Measurements from ENCODE around the gene SMTN. TPM values are rescaled to one million over a fixed set of nuclear protein-coding genes. Genes with fewer than 3 reads are reported as not detected.

SMTN gene
- total and polyA plus RNA-seq, 3 donors from 2014 or later, result 31.6 to 52.5 (median 50.1) TPM

DNA sequence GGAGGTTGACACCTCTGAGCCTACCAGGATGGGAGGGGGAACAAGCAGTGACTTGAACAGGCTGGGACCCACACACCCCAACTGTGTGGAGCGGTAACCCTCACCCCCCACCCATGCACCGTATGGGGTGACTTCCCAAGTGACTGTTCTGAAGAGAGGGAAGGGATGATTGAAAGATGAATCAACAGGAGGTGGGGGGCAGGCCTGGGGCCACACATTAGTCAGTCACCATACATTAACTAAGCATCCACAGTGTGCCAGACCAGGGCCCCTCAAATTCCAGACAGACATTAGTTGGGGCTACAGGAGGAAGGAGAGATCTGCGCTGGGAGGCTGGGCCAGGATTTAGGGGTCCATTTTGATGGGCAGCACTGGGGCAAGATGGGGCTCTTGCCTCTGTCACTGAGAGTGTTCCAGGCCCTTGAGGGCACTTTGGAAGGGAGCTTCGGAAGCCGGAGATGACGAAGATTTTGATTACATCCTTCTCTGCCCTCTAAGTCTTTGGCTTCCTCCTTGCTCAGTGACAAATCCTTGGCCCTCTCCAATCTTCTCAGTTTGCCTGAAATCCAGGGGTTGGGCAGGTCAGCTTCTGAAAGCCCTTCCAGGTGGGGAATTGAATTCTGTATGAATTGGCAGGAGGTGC, 966 bp downstream of the SMTN start:
- no peak for TF ChIP-seq POLR2A (IDR thresholded peaks at IDR 0.05)
- H3K36me3 ChIP-seq (ENCODE audit: low read depth, missing control alignments), result no peaks in the 10 kb centered on the region
- H3K27ac ChIP-seq, result peak overlapping the region; percentile 67 to 90
- H3K9me3 ChIP-seq, result no peaks in the 10 kb centered on the region
- no peak for DNase-seq
- 56 to 60% methylated on average over 5 to 6 of the region's 6 CpGs for WGBS, 2 donors
- peak overlapping the region; percentile 71 to 79 for H3K4me3 ChIP-seq
- peaks cover 36% of the 10 kb centered on the region for H3K4me1 ChIP-seq
- intact Hi-C loops (cut with DNase I; ENCODE audit: low total_unique reads), result no loop called here
- no peaks in the 10 kb centered on the region for H3K27me3 ChIP-seq

DNA sequence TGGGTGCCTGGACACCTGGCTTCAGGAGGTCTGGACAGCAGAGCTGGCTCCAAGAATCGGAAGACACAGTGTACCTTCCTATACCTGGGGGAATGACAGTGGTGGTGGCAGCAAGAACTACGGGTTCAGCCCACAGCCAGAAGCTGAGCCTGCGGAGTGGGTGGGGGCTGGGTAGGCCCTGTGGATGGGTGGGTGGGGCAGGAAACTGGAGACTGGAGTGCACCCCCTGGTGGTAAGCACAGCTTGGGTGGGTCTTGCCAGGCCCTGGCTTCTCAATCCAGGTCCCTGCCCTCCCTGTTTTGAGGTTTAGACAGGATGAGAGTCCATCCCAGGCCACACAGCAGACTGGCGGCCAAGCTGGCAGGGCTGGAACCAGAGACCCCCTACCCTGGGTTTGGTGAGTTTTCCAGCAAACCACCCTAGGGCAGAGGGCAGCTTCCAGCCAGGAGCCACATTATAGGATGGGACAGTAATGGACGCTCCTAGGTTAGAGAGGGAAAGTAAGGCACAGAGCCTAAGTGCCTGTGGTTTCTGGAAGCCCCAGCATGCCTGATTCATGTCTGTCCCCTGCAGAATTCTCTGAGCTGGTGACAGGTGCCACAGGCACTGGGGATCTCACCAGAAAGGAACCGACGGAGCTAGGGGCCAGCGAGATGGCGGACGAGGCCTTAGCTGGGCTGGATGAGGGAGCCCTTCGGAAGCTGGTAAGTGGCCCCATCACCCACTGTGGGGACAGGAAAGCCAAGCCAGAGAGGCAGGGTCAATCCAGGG, 1.7 kb downstream of the SMTN start:
- peak; percentile 53 for DNase-seq
- intact Hi-C loops (cut with DNase I; ENCODE audit: low total_unique reads), result no loop called here
- H3K36me3 ChIP-seq (ENCODE audit: low read depth, missing control alignments), result no peaks in the 10 kb centered on the region
- peak overlapping the region; percentile 67 to 90 for H3K27ac ChIP-seq
- 74 to 87% methylated on average over 9 to 11 of the region's 11 CpGs for WGBS, 2 donors
- H3K4me1 ChIP-seq, result peaks cover 36% of the 10 kb centered on the region
- TF ChIP-seq POLR2A (IDR thresholded peaks at IDR 0.05), result no peak
- TF ChIP-seq, protein P1, sequence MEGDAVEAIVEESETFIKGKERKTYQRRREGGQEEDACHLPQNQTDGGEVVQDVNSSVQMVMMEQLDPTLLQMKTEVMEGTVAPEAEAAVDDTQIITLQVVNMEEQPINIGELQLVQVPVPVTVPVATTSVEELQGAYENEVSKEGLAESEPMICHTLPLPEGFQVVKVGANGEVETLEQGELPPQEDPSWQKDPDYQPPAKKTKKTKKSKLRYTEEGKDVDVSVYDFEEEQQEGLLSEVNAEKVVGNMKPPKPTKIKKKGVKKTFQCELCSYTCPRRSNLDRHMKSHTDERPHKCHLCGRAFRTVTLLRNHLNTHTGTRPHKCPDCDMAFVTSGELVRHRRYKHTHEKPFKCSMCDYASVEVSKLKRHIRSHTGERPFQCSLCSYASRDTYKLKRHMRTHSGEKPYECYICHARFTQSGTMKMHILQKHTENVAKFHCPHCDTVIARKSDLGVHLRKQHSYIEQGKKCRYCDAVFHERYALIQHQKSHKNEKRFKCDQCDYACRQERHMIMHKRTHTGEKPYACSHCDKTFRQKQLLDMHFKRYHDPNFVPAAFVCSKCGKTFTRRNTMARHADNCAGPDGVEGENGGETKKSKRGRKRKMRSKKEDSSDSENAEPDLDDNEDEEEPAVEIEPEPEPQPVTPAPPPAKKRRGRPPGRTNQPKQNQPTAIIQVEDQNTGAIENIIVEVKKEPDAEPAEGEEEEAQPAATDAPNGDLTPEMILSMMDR (IDR thresholded peaks at IDR 0.05), result peak; percentile 20 to 54 (median 29)
- peak overlapping the region; percentile 71 to 79 for H3K4me3 ChIP-seq
- no peaks in the 10 kb centered on the region for H3K27me3 ChIP-seq
- H3K9me3 ChIP-seq, result no peaks in the 10 kb centered on the region

DNA sequence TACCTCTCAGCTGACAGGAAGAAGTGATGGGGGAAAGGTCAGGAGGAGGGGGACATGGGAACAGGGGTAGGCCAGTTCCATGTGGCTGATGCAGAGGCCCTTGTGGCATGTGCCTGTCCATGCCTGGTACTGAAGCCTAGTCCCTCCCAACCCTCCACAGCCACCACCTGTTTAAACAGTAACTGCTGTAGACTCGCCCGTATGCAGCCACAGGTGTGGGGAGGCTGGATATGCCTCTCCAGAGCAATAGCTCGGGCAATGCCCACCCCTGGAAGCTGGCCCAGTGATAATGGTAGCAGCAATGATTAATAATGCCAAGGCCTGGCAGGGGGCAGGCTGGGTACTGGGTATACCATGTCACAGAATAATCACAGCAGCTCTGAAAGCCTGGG, 2.3 kb downstream of the SMTN start:
- Histone ChIP-seq H3K27me3 (no peaks in the 10 kb centered on the region), H3K9me3 (no peaks in the 10 kb centered on the region), H3K27ac (peak overlapping the region in 1 of 2 donors; percentile 90), H3K4me3 (no peak overlapping the region), H3K4me1 (peaks cover 36% of the 10 kb centered on the region), H3K36me3 (ENCODE audit: low read depth, missing control alignments) (no peaks in the 10 kb centered on the region)
- no peak for DNase-seq
- intact Hi-C loops (cut with DNase I; ENCODE audit: low total_unique reads), result no loop called here
- 47 to 78% methylated on average over 3 of the region's 3 CpGs for WGBS, 2 donors
- no peak for TF ChIP-seq POLR2A (IDR thresholded peaks at IDR 0.05)
- TF ChIP-seq, protein P1 (IDR thresholded peaks at IDR 0.05), result no peak

DNA sequence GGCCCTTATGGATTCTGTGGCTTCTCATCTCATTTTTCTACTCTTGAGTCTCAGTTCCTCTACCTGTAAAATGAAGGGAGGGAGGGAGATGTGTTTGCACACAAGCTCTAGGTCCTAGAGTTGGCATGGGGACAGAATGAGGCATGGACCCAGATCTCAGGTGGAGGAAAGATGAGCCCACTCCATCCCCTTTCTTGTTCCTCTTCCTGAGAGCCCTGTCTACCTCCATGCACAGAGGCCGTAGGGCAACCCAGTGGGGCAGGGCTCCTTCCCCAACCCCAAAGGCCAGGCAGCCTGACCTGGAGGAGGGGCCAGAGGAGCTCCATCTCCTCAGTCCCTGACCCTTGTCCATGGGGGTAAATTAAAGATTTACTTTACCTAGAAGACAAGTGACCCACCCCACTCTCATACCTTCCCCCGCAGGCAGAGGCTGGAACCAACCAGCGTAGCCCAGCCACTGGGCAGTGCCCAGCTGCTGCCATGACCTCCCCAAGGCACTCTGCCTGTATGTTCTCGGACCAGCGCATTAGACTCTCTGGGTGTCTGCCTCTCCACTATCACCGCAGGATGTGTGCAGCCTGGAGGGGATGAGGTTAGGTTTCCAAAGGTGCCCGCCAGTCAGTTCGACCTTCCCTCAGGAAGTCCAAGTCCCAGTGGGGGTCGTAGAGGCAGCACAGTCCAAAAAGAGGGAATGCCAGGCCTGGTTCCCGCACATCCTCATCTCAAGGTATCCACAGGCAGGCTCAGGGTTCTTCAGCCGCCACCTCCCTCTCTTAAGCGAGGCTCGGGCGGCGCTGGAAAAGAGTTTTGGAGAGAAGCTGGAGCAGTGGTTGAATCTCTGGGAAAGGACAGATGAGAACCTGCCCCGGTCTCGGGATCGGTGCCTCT, 3.0 kb downstream of the SMTN start:
- Histone ChIP-seq H3K27ac (peak overlapping the region; percentile 86 to 90), H3K27me3 (no peaks in the 10 kb centered on the region), H3K36me3 (ENCODE audit: low read depth, missing control alignments) (no peaks in the 10 kb centered on the region), H3K4me3 (peak overlapping the region; percentile 58 to 90), H3K9me3 (no peaks in the 10 kb centered on the region), H3K4me1 (peaks cover 36% of the 10 kb centered on the region)
- no peak for DNase-seq
- intact Hi-C loops (cut with DNase I; ENCODE audit: low total_unique reads), result no loop called here
- TF ChIP-seq, protein P1 (IDR thresholded peaks at IDR 0.05), result no peak
- TF ChIP-seq POLR2A (IDR thresholded peaks at IDR 0.05), result no peak
- 16 to 23% methylated on average over 9 to 18 of the region's 18 CpGs for WGBS, 2 donors

Data from testis (tissue), 3 donors.